Islet of Langerhans (tissue), 1 donor: ENCODE measurements around the gene LCP2.

Experiments
- FAIRE-seq: peaks from one replicate; lab custom pipeline; 2011; peaks lifted over from hg19 to GRCh38; lab: Jason Lieb, UNC

LCP2 gene

GRCh38 chr5:170216257-170216864, 81.2 kb downstream of the LCP2 start:
- FAIRE-seq = no peak

GRCh38 chr5:170211575-170212334, 85.8 kb downstream of the LCP2 start:
- FAIRE-seq = no peak

- no peak for FAIRE-seq
Measured at GRCh38 chr5:170206958-170207357, 90.6 kb downstream of the LCP2 start.

DNA sequence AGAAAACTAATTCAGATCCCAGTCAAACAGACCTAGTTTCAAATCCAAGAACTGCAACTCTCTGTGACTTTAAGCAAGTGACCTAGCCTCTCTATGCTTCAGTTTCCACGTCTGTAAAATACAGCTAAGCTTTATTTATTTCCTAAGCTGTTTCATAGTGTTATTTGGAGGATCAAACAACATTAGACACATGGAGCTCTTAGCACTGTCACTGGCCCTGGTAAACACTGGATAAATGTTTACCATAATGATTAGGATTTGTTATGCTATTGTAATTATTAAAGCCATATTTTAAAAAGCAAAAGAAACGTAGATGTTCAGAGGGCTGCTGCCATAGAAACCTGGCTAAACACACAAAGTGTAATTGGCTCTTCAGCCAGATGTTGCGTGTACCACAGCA, 91.4 kb downstream of the LCP2 start:
- FAIRE-seq = no peak

- no peak for FAIRE-seq
Measured at GRCh38 chr5:170204202-170204601, 93.4 kb downstream of the LCP2 start.

- no peak for FAIRE-seq
Measured at GRCh38 chr5:170202117-170202516, 95.5 kb downstream of the LCP2 start.

DNA sequence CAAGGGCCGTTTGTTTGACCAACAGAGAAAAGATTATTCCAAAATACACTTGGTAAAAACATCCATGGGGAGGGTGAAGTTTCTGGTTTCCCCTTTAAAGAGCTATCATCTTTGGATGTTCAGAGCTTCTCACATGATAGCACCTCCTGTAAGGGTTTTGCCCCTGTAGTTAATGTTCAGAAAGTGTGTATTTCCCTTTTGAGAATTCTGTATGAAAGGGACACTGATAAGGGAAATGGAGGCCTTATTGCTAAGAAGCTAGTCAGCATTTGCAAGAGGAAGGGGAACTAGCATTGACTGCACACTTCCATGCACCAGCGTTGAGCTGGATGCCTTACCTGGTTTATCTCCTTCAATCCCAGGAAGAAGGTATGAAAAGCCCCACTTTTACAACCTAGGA, 96.3 kb downstream of the LCP2 start:
- FAIRE-seq = no peak

DNA sequence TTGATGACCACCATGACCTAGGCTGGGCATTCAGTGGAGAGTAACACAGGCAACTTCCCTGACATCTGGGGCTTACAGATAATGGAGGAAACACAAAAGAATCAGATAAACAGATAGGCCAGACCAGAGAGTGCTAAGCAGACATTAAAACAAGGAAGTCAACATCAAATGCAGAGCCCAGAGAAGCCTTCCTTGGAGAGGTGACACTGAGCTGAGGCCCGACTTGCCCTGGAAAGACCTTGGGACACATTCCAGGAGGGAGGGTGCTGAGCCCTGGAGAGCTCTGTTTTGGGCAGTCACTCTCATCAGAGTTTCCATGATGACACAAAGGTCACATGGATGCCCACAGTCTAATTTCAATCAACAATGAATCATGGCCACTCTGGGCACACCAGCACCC, 96.7 kb downstream of the LCP2 start:
- no peak for FAIRE-seq
